MM.1S (cell line): Measurements from ENCODE around the gene GH2.
"Not testable (repeated sequence)": the region's sequence is repeated elsewhere in the genome, so short reads cannot be mapped to it uniquely, and the experiment has no call there.

Experiments
- CTCF ChIP-seq: fragments of 300-600 bp; sonication (generic); IDR thresholded peaks from 2 replicates; pipeline ENCODE4 v1.5.1; 2016; ENCODE audit warnings: antibody characterized with exemption, low read length, mixed read lengths
- EZH2 ChIP-seq: fragments of 300-600 bp; sonication (generic); optimal IDR thresholded peaks from 2 replicates; pipeline ENCODE3; 2017; ENCODE audit warnings: low read depth, mild to moderate bottlenecking, antibody characterized with exemption, low read length, mixed read lengths
- EZH2phosphoT487 ChIP-seq: fragments of 300-600 bp; sonication (generic); IDR thresholded peaks from 2 replicates; pipeline ENCODE4 v1.6.1; 2018; ENCODE audit warnings: antibody characterized with exemption, low read length

DNA sequence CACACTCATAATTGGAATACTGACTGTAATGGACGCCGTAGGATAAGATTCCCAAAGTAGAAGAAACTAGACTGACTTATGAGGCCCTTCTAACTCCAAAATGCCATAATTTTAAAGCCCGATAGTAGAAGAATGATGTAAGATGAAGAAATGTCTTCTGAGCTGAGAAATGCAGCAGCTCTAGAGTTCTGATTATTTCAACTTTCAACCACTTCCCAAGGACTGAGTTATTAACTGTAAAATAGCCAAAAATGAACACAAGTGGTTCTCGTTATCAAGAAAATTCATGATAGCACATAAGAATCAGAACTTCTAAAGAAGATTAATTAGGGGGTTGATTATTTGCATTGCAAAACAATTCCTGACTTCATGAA, 11.5 kb downstream of the GH2 start:
- not testable (repeated sequence) for TF ChIP-seq CTCF, EZH2, EZH2phosphoT487
